Body of pancreas (tissue), 4 donors: Measurements from ENCODE around the gene PARG.
"Not testable (repeated sequence)": the region's sequence is repeated elsewhere in the genome, so short reads cannot be mapped to it uniquely, and the experiment has no call there.

Experiments
- POLR2A ChIP-seq, 3 donors: fragments of 450-650 bp; IDR thresholded peaks; one replicate each; pipeline ENCODE4 v1.6.1; 2016; ENCODE audit warnings: antibody characterized with exemption in 3 of 3, mild to moderate bottlenecking in 2 of 3
- TF ChIP-seq, protein P1 (sequence below), 7 experiments: fragments of 450-650 bp in 4 of 7; fragments of 200-600 bp in 3 of 7; sonication (generic) in 3 of 7; IDR thresholded peaks; one replicate each; pipeline ENCODE4 v1.5.1; 2016 to 2019; ENCODE audit warnings: antibody characterized with exemption in 7 of 7

DNA sequence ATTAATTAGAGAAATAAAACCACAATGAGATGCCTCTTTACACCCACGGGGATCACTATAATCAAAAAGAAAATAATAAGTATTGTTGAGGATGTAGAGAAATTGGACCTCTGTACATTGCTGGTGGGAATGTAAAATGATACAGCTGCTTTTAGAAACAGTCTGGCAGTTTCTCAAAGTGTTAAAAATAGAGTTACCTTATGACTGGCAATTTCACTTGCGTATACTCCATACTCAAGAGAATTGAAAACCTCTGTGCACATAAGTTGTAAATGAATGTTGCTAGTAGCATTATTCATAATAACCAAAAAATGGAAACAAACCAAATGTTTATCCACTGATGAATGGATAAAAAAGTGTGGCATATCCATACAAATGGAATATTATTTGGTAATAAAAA is 6.3 kb upstream of the PARG start:
- TF ChIP-seq, protein P1, sequence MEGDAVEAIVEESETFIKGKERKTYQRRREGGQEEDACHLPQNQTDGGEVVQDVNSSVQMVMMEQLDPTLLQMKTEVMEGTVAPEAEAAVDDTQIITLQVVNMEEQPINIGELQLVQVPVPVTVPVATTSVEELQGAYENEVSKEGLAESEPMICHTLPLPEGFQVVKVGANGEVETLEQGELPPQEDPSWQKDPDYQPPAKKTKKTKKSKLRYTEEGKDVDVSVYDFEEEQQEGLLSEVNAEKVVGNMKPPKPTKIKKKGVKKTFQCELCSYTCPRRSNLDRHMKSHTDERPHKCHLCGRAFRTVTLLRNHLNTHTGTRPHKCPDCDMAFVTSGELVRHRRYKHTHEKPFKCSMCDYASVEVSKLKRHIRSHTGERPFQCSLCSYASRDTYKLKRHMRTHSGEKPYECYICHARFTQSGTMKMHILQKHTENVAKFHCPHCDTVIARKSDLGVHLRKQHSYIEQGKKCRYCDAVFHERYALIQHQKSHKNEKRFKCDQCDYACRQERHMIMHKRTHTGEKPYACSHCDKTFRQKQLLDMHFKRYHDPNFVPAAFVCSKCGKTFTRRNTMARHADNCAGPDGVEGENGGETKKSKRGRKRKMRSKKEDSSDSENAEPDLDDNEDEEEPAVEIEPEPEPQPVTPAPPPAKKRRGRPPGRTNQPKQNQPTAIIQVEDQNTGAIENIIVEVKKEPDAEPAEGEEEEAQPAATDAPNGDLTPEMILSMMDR (IDR thresholded peaks at IDR 0.05) = not testable (repeated sequence)
- TF ChIP-seq POLR2A (IDR thresholded peaks at IDR 0.05) = not testable (repeated sequence)
